ENCODE measurements around the gene LILRA5. TPM values are rescaled to one million over a fixed set of nuclear protein-coding genes. Genes with fewer than 3 reads are reported as not detected.

The LILRA5 gene
- total and polyA plus RNA-seq, 2 of the 4 experiments (the other 2 are of a cell fraction): not detected

- Histone ChIP-seq H2BK5ac (ENCODE audit: low read depth, low read length, poor library complexity, severe bottlenecking) (no peak overlapping the region), H3K4me2 (ENCODE audit: low read depth, low read length) (no peak overlapping the region), H3K9me3 (ENCODE audit: control insufficient read depth, insufficient read depth, low read length) (no peaks in the 10 kb centered on the region; the same call in 1 of the 2 replicates), H3K23ac (ENCODE audit: low read depth, low read length) (no peak overlapping the region), H3K27ac (ENCODE audit: insufficient read depth, low read length) (no peak overlapping the region), H3K79me1 (ENCODE audit: low read depth in 1 of 2, low read length in 2 of 2) (no peaks in the 10 kb centered on the region), H3K4ac (ENCODE audit: low read depth, low read length) (no peak overlapping the region), H3K14ac (replicated peaks; ENCODE audit: low read depth, low read length) (no peak overlapping the region), H4K91ac (ENCODE audit: insufficient read depth, low read depth, low read length) (no peak overlapping the region), H2AFZ (replicated peaks; ENCODE audit: low read length, poor library complexity) (peak overlapping the region; percentile 58), H4K8ac (ENCODE audit: low read depth in 2 of 2, low read length in 2 of 2) (no peak overlapping the region), H2AK9ac (replicated peaks; ENCODE audit: low read depth, low read length, poor library complexity) (no peak overlapping the region), H3K36me3 (ENCODE audit: control insufficient read depth, insufficient read depth, low read length) (no peaks in the 10 kb centered on the region), H3K27me3 (ENCODE audit: control insufficient read depth, insufficient read depth, low read length) (no peaks in the 10 kb centered on the region), H3K18ac (ENCODE audit: low read depth, low read length) (no peak overlapping the region), H3K4me3 (ENCODE audit: insufficient read depth, low read depth, low read length) (no peak overlapping the region), H2BK120ac (ENCODE audit: low read depth, low read length) (no peak overlapping the region), H3K9me1 (ENCODE audit: insufficient read depth, low read length) (no peaks in the 10 kb centered on the region), H2BK15ac (ENCODE audit: low read depth, low read length) (no peak overlapping the region), H3K56ac (ENCODE audit: extremely low read depth, insufficient read depth, low read length) (no peak overlapping the region), H3K9ac (ENCODE audit: low read depth, low read length) (no peak overlapping the region), H4K20me1 (ENCODE audit: insufficient read depth, low read length) (no peaks in the 10 kb centered on the region), H3K4me1 (ENCODE audit: control insufficient read depth, insufficient read depth, low read length) (no peaks in the 10 kb centered on the region), H2AK5ac (ENCODE audit: low read depth, low read length) (no peak overlapping the region), H2BK20ac (ENCODE audit: low read depth, low read length) (no peak overlapping the region), H4K5ac (ENCODE audit: low read depth, low read length) (no peak overlapping the region)
- CTCF ChIA-PET: no interaction called here
- 68% methylated on average over 12 of the region's 29 CpGs; no CpG with 5 or more reads in 1 of the 2 experiments for WGBS, 2 experiments (ENCODE audit: extremely low coverage in 2 of 2, insufficient read length in 1 of 2)
- ATAC-seq (ENCODE audit: low read depth) (no peak), DNase-seq (no peak)
- in situ Hi-C loops (cut with MboI; ENCODE audit: low sequenced_read_pairs) (no loop called here), dilution Hi-C loops (cut with HindIII; ENCODE audit: low sequenced_read_pairs, unreplicated experiment) (no loop called here), intact Hi-C loops (cut with micrococcal nuclease) (no loop called here)
- POLR2A ChIA-PET (ENCODE audit: unreplicated experiment): no interaction called here
- no TSS peak for BruUV-seq (replicated peaks)
- TF ChIP-seq RFX5 (IDR thresholded peaks at IDR 0.05; ENCODE audit: low read depth, low read length) (no peak), POLR2A (IDR thresholded peaks at IDR 0.05; ENCODE audit: low read depth, low read length) (no peak), USF2 (IDR thresholded peaks at IDR 0.05; ENCODE audit: low read depth, low read length) (no peak), CHD1 (IDR thresholded peaks at IDR 0.05; ENCODE audit: low read depth, low read length) (no peak), CTCF (conservative IDR thresholded peaks at IDR 0.05; ENCODE audit: low read depth, low read length) (no peak), RAD21 (IDR thresholded peaks at IDR 0.05; ENCODE audit: low read length) (no peak), MAZ (IDR thresholded peaks at IDR 0.05; ENCODE audit: borderline replicate concordance, low read depth, low read length) (no peak), CEBPB (IDR thresholded peaks at IDR 0.05; ENCODE audit: low read depth, low read length) (no peak), BHLHE40 (IDR thresholded peaks at IDR 0.05; ENCODE audit: low read depth, low read length) (no peak), RCOR1 (IDR thresholded peaks at IDR 0.05; ENCODE audit: insufficient replicate concordance, low read length) (no peak), SMC3 (IDR thresholded peaks at IDR 0.05; ENCODE audit: low read depth, low read length) (no peak), MAFK (IDR thresholded peaks at IDR 0.05; ENCODE audit: low read depth, low read length) (no peak), MXI1 (IDR thresholded peaks at IDR 0.05; ENCODE audit: borderline replicate concordance, low read depth, low read length) (no peak), FOS (IDR thresholded peaks at IDR 0.05; ENCODE audit: low read depth, low read length) (no peak)
- TF ChIP-seq, protein P1, sequence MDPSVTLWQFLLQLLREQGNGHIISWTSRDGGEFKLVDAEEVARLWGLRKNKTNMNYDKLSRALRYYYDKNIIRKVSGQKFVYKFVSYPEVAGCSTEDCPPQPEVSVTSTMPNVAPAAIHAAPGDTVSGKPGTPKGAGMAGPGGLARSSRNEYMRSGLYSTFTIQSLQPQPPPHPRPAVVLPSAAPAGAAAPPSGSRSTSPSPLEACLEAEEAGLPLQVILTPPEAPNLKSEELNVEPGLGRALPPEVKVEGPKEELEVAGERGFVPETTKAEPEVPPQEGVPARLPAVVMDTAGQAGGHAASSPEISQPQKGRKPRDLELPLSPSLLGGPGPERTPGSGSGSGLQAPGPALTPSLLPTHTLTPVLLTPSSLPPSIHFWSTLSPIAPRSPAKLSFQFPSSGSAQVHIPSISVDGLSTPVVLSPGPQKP (IDR thresholded peaks at IDR 0.05; ENCODE audit: borderline replicate concordance, low read depth, low read length): no peak
Measured at GRCh38 chr19:54317108-54317964, 4.4 kb upstream of the LILRA5 start.

Measured in IMR-90 (cell line).